ENCODE data around the gene BCKDHB.

GRCh38 chr6:80348263-80348662, 241.8 kb downstream of the BCKDHB start:
- TF ChIP-seq, protein P1, sequence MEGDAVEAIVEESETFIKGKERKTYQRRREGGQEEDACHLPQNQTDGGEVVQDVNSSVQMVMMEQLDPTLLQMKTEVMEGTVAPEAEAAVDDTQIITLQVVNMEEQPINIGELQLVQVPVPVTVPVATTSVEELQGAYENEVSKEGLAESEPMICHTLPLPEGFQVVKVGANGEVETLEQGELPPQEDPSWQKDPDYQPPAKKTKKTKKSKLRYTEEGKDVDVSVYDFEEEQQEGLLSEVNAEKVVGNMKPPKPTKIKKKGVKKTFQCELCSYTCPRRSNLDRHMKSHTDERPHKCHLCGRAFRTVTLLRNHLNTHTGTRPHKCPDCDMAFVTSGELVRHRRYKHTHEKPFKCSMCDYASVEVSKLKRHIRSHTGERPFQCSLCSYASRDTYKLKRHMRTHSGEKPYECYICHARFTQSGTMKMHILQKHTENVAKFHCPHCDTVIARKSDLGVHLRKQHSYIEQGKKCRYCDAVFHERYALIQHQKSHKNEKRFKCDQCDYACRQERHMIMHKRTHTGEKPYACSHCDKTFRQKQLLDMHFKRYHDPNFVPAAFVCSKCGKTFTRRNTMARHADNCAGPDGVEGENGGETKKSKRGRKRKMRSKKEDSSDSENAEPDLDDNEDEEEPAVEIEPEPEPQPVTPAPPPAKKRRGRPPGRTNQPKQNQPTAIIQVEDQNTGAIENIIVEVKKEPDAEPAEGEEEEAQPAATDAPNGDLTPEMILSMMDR (IDR thresholded peaks at IDR 0.05), result no peak
- TF ChIP-seq POLR2AphosphoS5 (IDR thresholded peaks at IDR 0.05) (no peak), EP300 (IDR thresholded peaks at IDR 0.05) (no peak), POLR2A (IDR thresholded peaks at IDR 0.05) (no peak)
